ENCODE results near the gene BMP7. TPM values are rescaled to one million over a fixed set of nuclear protein-coding genes. Genes with fewer than 3 reads are reported as not detected.

BMP7 gene
- total and polyA plus RNA-seq, 12 donors: 0.72 to 19.2 (median 4.1) TPM

DNA sequence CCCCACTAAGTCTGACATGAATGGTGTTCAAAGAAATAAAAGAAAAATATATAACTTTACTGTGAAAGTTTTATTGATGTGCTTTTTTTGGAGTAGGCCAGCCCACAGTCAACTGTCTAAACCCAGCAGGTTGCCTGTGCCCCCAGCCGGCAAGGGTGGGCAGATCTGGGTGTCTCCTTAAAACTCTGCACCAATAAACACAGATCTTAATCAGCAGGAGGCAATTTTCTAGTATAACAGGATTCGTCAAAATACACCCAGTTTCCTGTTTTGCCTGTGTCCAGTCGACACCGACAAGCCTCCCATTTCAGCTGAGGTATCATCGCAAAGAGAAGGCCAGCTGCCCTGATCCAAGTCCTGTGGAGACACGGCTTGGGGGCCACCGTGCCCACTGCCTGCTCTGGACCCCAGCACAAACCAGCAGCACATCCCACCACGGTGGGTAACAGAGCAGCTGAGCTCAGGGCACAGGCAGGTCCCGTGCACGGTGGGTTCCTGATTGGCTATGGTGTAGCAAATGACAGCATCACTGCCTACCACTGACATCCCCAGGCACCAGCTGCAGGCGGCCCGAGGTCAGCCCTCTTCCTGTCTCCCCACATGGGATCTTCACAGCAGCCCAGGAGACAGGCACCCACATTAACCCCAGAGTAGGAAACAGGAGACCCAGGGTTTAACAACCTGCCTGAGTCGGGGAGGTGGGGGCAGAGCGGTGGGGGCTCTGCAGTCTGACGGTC is 15.7 kb downstream of the BMP7 start:
- DNase-seq (no peak), ATAC-seq (peak in 2 of 8 donors; percentile 26 to 27)
- no peak overlapping the region for H3K4me3 ChIP-seq
- peaks cover 0 to 5% (median 0%) of the 10 kb centered on the region in 9 donors for H3K4me1 ChIP-seq
- peak overlapping the region in 1 of 10 donors; percentile 45 for H3K27ac ChIP-seq
- TF ChIP-seq, protein P1, sequence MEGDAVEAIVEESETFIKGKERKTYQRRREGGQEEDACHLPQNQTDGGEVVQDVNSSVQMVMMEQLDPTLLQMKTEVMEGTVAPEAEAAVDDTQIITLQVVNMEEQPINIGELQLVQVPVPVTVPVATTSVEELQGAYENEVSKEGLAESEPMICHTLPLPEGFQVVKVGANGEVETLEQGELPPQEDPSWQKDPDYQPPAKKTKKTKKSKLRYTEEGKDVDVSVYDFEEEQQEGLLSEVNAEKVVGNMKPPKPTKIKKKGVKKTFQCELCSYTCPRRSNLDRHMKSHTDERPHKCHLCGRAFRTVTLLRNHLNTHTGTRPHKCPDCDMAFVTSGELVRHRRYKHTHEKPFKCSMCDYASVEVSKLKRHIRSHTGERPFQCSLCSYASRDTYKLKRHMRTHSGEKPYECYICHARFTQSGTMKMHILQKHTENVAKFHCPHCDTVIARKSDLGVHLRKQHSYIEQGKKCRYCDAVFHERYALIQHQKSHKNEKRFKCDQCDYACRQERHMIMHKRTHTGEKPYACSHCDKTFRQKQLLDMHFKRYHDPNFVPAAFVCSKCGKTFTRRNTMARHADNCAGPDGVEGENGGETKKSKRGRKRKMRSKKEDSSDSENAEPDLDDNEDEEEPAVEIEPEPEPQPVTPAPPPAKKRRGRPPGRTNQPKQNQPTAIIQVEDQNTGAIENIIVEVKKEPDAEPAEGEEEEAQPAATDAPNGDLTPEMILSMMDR (IDR thresholded peaks at IDR 0.05): no peak
- intact Hi-C loops (cut with DNase I): no loop called here
- H3K27me3 ChIP-seq: peaks cover 0 to 59% (median 21%) of the 10 kb centered on the region in 7 donors
- WGBS, 2 donors: 45 to 54% methylated on average over 15 of the region's 15 CpGs
- H3K36me3 ChIP-seq: no peaks in the 10 kb centered on the region
- peaks cover 0 to 6% (median 0%) of the 10 kb centered on the region in 11 donors for H3K9me3 ChIP-seq

DNA sequence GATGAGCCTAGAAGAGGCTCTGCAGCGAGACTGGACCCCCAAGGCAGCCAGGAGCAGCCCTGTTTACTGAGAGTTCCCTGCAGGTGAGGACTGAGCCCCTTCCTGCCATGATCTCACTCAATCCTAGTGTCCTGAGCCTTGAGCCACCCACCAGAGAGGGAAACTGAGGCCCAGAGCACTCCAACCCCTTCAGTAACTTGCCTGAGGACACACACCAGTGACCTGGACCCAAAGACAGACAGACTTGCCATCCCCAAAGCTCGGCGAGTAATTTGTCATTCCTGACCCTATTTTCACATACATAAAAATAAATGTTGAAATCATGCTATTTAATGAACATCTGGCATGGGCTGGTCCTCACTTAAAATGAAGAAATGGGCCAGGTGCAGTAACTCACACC is 16.7 kb downstream of the BMP7 start:
- ATAC-seq (no peak), DNase-seq (no peak)
- Histone ChIP-seq H3K36me3 (no peaks in the 10 kb centered on the region), H3K4me3 (no peak overlapping the region), H3K4me1 (peaks cover 0 to 5% (median 0%) of the 10 kb centered on the region in 9 donors), H3K27ac (no peak overlapping the region), H3K27me3 (peaks cover 0 to 53% (median 20%) of the 10 kb centered on the region in 7 donors), H3K9me3 (peaks cover 0 to 6% (median 0%) of the 10 kb centered on the region in 11 donors)
- intact Hi-C loops (cut with DNase I): no loop called here
- WGBS, 2 donors: 92 to 93% methylated on average over 3 of the region's 3 CpGs
- TF ChIP-seq, protein P1 (IDR thresholded peaks at IDR 0.05): no peak

DNA sequence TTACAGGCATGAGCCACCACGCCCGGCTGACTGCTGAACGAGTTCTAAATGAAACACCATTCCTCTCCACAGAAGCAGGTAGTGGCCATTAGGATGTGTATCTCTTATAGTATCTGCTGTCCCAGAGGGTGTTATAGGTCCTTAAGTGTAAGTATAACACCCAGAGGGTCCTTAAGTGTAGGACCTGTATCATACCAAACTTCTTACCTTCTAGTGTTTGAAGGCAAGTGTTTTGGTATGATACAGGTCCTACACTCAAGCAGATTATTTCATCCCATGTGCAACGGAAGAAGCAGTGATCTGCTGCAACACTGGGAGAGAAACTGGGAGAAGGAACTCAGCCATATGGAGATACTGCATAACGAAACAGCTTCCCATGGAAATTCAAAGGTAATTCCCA is 17.4 kb downstream of the BMP7 start:
- Histone ChIP-seq H3K4me1 (peaks cover 0 to 5% (median 0%) of the 10 kb centered on the region in 9 donors), H3K9me3 (peaks cover 0 to 6% (median 0%) of the 10 kb centered on the region in 11 donors), H3K27me3 (peaks cover 0 to 50% (median 13%) of the 10 kb centered on the region in 7 donors), H3K4me3 (no peak overlapping the region), H3K36me3 (no peaks in the 10 kb centered on the region), H3K27ac (no peak overlapping the region)
- no peak for ATAC-seq
- whole genome bisulfite sequencing, 2 donors: 87 to 92% methylated on average over 5 of the region's 5 CpGs
- DNase-seq: no peak
- intact Hi-C loops (cut with DNase I): no loop called here
- TF ChIP-seq, protein P1 (IDR thresholded peaks at IDR 0.05): no peak

DNA sequence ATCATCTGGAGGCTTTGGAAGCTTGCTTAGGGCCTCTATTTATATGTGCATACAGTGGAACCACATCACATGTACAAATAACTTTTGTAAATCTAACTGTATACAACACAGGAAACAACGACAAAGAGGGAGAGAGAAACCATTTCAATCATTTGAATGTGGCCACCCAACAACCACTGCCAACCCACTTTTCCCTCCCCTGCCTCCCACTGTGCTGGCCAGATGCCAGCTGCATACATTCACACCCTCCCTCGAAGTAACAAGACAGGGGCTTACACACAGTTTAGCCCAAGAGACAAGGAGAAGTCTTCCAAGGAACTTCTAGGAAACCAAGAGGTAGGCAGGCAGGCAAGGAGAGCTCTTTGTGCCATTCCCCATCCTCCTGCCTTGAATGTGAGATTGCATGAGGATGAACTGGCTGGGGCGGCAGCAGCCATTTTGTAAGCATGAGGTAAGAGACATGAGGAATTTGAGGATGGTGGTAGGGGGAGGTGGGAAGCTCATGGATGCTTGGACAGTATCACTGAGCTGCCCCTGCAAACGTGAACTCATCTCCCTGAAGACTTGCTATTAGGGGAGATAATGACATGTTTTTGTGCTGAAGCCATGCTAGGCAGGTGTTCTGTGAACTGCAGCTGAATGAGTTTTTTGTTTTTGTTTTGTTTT is 18.2 kb downstream of the BMP7 start:
- ATAC-seq: no peak
- Histone ChIP-seq H3K4me1 (peaks cover 0 to 5% (median 0%) of the 10 kb centered on the region in 9 donors), H3K9me3 (peaks cover 0 to 6% (median 0%) of the 10 kb centered on the region in 11 donors), H3K27ac (no peak overlapping the region), H3K36me3 (no peaks in the 10 kb centered on the region), H3K4me3 (no peak overlapping the region), H3K27me3 (peaks cover 0 to 42% (median 7%) of the 10 kb centered on the region in 7 donors)
- intact Hi-C loops (cut with DNase I): no loop called here
- TF ChIP-seq, protein P1 (IDR thresholded peaks at IDR 0.05): no peak
- DNase-seq: no peak
- WGBS, 2 donors: 56 to 60% methylated on average over 4 of the region's 4 CpGs
